Cardiac fibroblast (primary cell): ENCODE measurements around the gene ALPG.
"Not testable (repeated sequence)": the region's sequence is repeated elsewhere in the genome, so short reads cannot be mapped to it uniquely, and the experiment has no call there.

Experiments
- DNase-seq, 2 donors: peaks; one replicate each; pipeline versions ENCODE4 v3.0.0 to v3.0.0-alpha.2; 2010; ENCODE audit warnings: low read depth in 2 of 2
- H3K4me3 ChIP-seq, 2 donors: replicated peaks in 1 of 2; 1 replicate in 1 of 2; 2 replicates in 1 of 2; pipeline ENCODE4 v1.5.1; 2011; ENCODE audit warnings: low read depth in 2 of 2, low read length in 2 of 2, mild to moderate bottlenecking in 2 of 2, moderate library complexity in 1 of 2
- CTCF ChIP-seq: IDR thresholded peaks from one replicate; pipeline ENCODE4 v1.5.1; 2011; ENCODE audit warnings: low read depth, mild to moderate bottlenecking, low read length, inconsistent platforms

ALPG gene

GRCh38 chr2:232447638-232448303 is 41.1 kb downstream of the ALPG start:
- H3K4me3 ChIP-seq, result no peak overlapping the region
- no peak for TF ChIP-seq CTCF
- no peak for DNase-seq

- no peak for DNase-seq
- no peak for TF ChIP-seq CTCF
- H3K4me3 ChIP-seq, result no peak overlapping the region
These were observed 41.7 kb downstream of the ALPG start for GRCh38 chr2:232448304-232448690.

- DNase-seq, result no peak
- TF ChIP-seq CTCF, result no peak
- H3K4me3 ChIP-seq, result no peak overlapping the region
These were observed 43.3 kb downstream of the ALPG start for GRCh38 chr2:232449964-232450363.

GRCh38 chr2:232451645-232452044 is 45.0 kb downstream of the ALPG start:
- DNase-seq, H3K4me3 ChIP-seq: not testable (repeated sequence)

GRCh38 chr2:232454630-232455029 is 48.0 kb downstream of the ALPG start:
- H3K4me3 ChIP-seq, result no peak overlapping the region
- TF ChIP-seq CTCF, result no peak
- no peak for DNase-seq

- no peak for TF ChIP-seq CTCF
These were observed 49.0 kb downstream of the ALPG start, which contains the start of gene ALPI for GRCh38 chr2:232455426-232456255. Gene ALPI (plus strand): TSS chr2:232456153. CDS start chr2:232456200, 47 bp downstream.

GRCh38 chr2:232456296-232457120 is 49.9 kb downstream of the ALPG start:
- no peak for DNase-seq
- no peak overlapping the region for H3K4me3 ChIP-seq
- no peak for TF ChIP-seq CTCF

More at GRCh38 chr2:232455426-232456255, 49.0 kb downstream of the ALPG start, which contains the start of gene ALPI:
- no peak for DNase-seq
- no peak within 1 kb of the TSS for H3K4me3 ChIP-seq
